ENCODE data around the gene OR5H6.

GRCh38 chr3:98291332-98291957 is 27.4 kb downstream of the OR5H6 start:
- TF ChIP-seq POLR2A (IDR thresholded peaks at IDR 0.05) (no peak), CTCF (IDR thresholded peaks at IDR 0.05) (no peak)

Data from testis (tissue), 2 donors.